Transverse colon (tissue), 4 donors: Measurements from ENCODE around the gene EIF4G2. TPM values are rescaled to one million over a fixed set of nuclear protein-coding genes. Genes with fewer than 3 reads are reported as not detected.
A peak's percentile ranks its signal among the peaks of the same experiment; 100 is the strongest.

ENCODE experiments used
- DNase-seq: peaks from one replicate; pipeline ENCODE4 v3.0.0-alpha.2; 2019
- H3K27ac ChIP-seq, 4 donors: fragments of 200-600 bp; sonication (generic); 2 replicates each; pipeline ENCODE4 v1.5.1; 2016 to 2018; ENCODE audit warnings: inconsistent platforms in 4 of 4
- H3K27me3 ChIP-seq: fragments of 200-600 bp; sonication (generic); 2 replicates; pipeline ENCODE4 v1.5.1; 2017; ENCODE audit warnings: inconsistent platforms
- H3K36me3 ChIP-seq, 4 donors: fragments of 200-600 bp; sonication (generic); 2 replicates each; pipeline ENCODE4 v1.5.1; 2017 to 2019; ENCODE audit warnings: inconsistent platforms in 4 of 4
- H3K4me1 ChIP-seq, 4 donors: fragments of 200-600 bp; sonication (generic); 2 replicates each; pipeline ENCODE4 v1.5.1; 2017 to 2020; ENCODE audit warnings: inconsistent platforms in 4 of 4
- H3K4me3 ChIP-seq, 4 donors: fragments of 200-600 bp; sonication (generic); 1 replicate in 1 of 4; 2 replicates in 3 of 4; pipeline versions ENCODE4 v1.5.1 to v1.6.1; 2017 to 2019; ENCODE audit warnings: inconsistent platforms in 4 of 4
- H3K9me3 ChIP-seq, 2 donors: fragments of 200-600 bp; sonication (generic); 2 replicates each; pipeline ENCODE4 v1.5.1; 2017 to 2019; ENCODE audit warnings: inconsistent platforms in 2 of 2
- EP300 ChIP-seq: sonication (generic); formaldehyde crosslinking; IDR thresholded peaks from one replicate; pipeline ENCODE4 v1.6.1; 2017; ENCODE audit warnings: antibody characterized with exemption, low read depth
- POLR2A ChIP-seq: fragments of 450-650 bp; IDR thresholded peaks from one replicate; pipeline ENCODE4 v1.6.1; 2016; ENCODE audit warnings: antibody characterized with exemption, mild to moderate bottlenecking, moderate library complexity
- POLR2AphosphoS5 ChIP-seq, 3 donors: sonication (generic); formaldehyde crosslinking; IDR thresholded peaks; one replicate each; pipeline ENCODE4 v1.6.1; 2016; ENCODE audit warnings: antibody characterized with exemption in 3 of 3
- WGBS, 2 donors: methylation state at CpG; one replicate each; pipeline ENCODE4 v1.1.5; 2018; ENCODE audit warnings: low coverage in 1 of 2; 5-methylcytosine and 5-hydroxymethylcytosine counted together
- in situ Hi-C, 4 donors: fragments of 200-750 bp; cut with MboI; loops; one replicate each; pipeline versions ENCODE4 v1.15.0 to v1.15.1; 2017; ENCODE audit warnings: low sequenced_read_pairs in 3 of 4, low pct_ligation_motif_present in 1 of 4, low pct_unique_long_range_greater_than_20kb in 1 of 4
- intact Hi-C: fragments of 100-400 bp; cut with DNase I; formaldehyde crosslinking; loops from one replicate; pipeline ENCODE4 v1.15.1; 2023; ENCODE audit warnings: low total_unique reads
- total RNA-seq, 4 donors: library from RNA; depleted of rRNA; stranded (reverse); fragments of >200 nt; gene quantifications; one replicate each; pipeline ENCODE4 v1.1.0, GENCODE V29; 2016
- TF ChIP-seq, protein P1 (sequence below), 5 experiments: fragments of 200-600 bp in 3 of 5; fragments of 450-650 bp in 2 of 5; sonication (generic) in 3 of 5; IDR thresholded peaks; 1 replicate in 2 of 5; 2 replicates in 3 of 5; pipeline ENCODE4 v1.5.1; 2016 to 2017; ENCODE audit warnings: antibody characterized with exemption in 5 of 5, inconsistent platforms in 3 of 5, mild to moderate bottlenecking in 2 of 5, moderate library complexity in 1 of 5

The EIF4G2 gene
- total RNA-seq, 4 donors from 2014 or later, result 357 to 482 (median 444) TPM

DNA sequence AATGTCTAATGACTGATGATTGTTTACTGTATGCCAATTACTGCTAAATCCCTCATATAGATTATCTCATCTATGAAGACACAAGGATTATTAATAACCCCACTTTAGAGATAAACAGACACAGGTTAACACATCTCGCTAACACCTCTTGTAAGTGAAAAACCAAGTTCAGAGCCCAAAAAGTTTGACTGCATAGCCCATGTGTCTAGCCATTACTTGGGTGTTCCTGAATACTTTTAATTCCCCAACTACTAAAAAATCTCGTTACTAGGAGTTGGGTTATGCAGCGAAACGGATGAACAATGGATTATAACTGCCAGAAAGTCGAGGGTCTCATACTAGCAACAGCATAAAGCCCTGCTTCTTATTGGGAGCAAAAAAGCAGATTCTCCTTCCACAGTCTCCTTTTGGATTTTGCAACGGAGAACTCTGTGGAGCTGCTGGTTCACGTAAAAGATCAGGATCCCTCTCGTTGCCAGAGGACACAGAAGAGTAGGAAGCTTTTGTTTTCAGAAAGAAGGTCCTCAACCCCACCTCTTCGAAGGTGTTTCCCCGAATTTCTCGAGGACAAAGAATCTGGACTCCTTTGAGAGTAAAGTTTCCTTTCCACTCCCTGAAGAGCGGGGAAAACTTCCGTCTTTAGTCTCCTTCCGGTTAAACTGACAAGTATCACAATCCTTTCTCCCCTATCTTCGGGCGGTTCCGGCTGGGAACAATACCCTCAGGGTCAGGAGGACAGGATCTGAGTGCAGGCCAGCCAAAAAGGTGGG, 48.1 kb upstream of the EIF4G2 start:
- Histone ChIP-seq H3K27ac (peak overlapping the region; percentile 98 to 99 (median 99)), H3K4me3 (peak overlapping the region; percentile 70 to 87 (median 79)), H3K36me3 (peaks cover 0 to 36% (median 15%) of the 10 kb centered on the region in 4 donors), H3K4me1 (peaks cover 0 to 37% (median 17%) of the 10 kb centered on the region in 4 donors), H3K9me3 (no peaks in the 10 kb centered on the region), H3K27me3 (no peaks in the 10 kb centered on the region)
- 0 to 1% methylated on average over 8 to 17 of the region's 17 CpGs for WGBS, 2 donors
- in situ Hi-C loops (loop anchor here in 1 of 4 donors (10.0 kb wide), 1 partner anchor 52 kb away; the partner anchor contains the start of gene EIF4G2), intact Hi-C loops (loop anchor here (2.0 to 10.0 kb wide), 2 partner anchors 48 kb away; partner anchors contain the start of gene EIF4G2)
- peak; percentile 70 for DNase-seq
- TF ChIP-seq POLR2AphosphoS5 (IDR thresholded peaks at IDR 0.05) (peak; percentile 14 to 67 (median 47)), EP300 (no peak), POLR2A (peak; percentile 4)

- in situ Hi-C loops, result loop anchor here in 1 of 4 donors (10.0 kb wide), 1 partner anchor 50 kb away; the partner anchor contains the start of gene EIF4G2
Observed at GRCh38 chr11:10855295-10855694, 46.6 kb upstream of the EIF4G2 start.

GRCh38 chr11:10847960-10848860, 39.5 kb upstream of the EIF4G2 start:
- Histone ChIP-seq H3K27ac (no peak overlapping the region), H3K36me3 (peaks cover 0 to 10% (median 3%) of the 10 kb centered on the region in 4 donors), H3K27me3 (no peaks in the 10 kb centered on the region), H3K4me1 (peaks cover 9 to 24% (median 11%) of the 10 kb centered on the region in 4 donors), H3K9me3 (no peaks in the 10 kb centered on the region), H3K4me3 (no peak overlapping the region)
- 90% methylated on average over 3 of the region's 3 CpGs for WGBS, 2 donors
- TF ChIP-seq, protein P1, sequence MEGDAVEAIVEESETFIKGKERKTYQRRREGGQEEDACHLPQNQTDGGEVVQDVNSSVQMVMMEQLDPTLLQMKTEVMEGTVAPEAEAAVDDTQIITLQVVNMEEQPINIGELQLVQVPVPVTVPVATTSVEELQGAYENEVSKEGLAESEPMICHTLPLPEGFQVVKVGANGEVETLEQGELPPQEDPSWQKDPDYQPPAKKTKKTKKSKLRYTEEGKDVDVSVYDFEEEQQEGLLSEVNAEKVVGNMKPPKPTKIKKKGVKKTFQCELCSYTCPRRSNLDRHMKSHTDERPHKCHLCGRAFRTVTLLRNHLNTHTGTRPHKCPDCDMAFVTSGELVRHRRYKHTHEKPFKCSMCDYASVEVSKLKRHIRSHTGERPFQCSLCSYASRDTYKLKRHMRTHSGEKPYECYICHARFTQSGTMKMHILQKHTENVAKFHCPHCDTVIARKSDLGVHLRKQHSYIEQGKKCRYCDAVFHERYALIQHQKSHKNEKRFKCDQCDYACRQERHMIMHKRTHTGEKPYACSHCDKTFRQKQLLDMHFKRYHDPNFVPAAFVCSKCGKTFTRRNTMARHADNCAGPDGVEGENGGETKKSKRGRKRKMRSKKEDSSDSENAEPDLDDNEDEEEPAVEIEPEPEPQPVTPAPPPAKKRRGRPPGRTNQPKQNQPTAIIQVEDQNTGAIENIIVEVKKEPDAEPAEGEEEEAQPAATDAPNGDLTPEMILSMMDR (IDR thresholded peaks at IDR 0.05), result no peak
- TF ChIP-seq POLR2AphosphoS5 (IDR thresholded peaks at IDR 0.05) (no peak), POLR2A (no peak), EP300 (no peak)
- DNase-seq, result no peak
- in situ Hi-C loops (no loop called here), intact Hi-C loops (no loop called here)

More at GRCh38 chr11:10855295-10855694, 46.6 kb upstream of the EIF4G2 start:
- H3K9me3 ChIP-seq, result no peaks in the 10 kb centered on the region
- H3K27me3 ChIP-seq, result no peaks in the 10 kb centered on the region
- WGBS, 2 donors, result 91 to 94% methylated on average over 2 of the region's 2 CpGs
- peaks cover 0 to 37% (median 15%) of the 10 kb centered on the region in 4 donors for H3K36me3 ChIP-seq
- TF ChIP-seq EP300 (no peak), POLR2AphosphoS5 (IDR thresholded peaks at IDR 0.05) (no peak), POLR2A (no peak)
- intact Hi-C loops, result loop anchor here (10.0 kb wide), 1 partner anchor 50 kb away; no protein-coding TSS in a partner anchor
- no peak overlapping the region for H3K4me3 ChIP-seq
- peaks cover 0 to 37% (median 17%) of the 10 kb centered on the region in 4 donors for H3K4me1 ChIP-seq
- H3K27ac ChIP-seq, result no peak overlapping the region
- DNase-seq, result no peak

- peaks cover 9 to 33% (median 17%) of the 10 kb centered on the region in 4 donors for H3K4me1 ChIP-seq
- in situ Hi-C loops, result no loop called here
- no peak overlapping the region for H3K4me3 ChIP-seq
- TF ChIP-seq POLR2AphosphoS5 (IDR thresholded peaks at IDR 0.05) (no peak), EP300 (no peak), POLR2A (no peak)
- TF ChIP-seq, protein P1 (IDR thresholded peaks at IDR 0.05), result no peak
- H3K36me3 ChIP-seq, result no peaks in the 10 kb centered on the region
- DNase-seq, result no peak
- H3K27me3 ChIP-seq, result no peaks in the 10 kb centered on the region
- no peak overlapping the region for H3K27ac ChIP-seq
- intact Hi-C loops, result no loop called here
- H3K9me3 ChIP-seq, result no peaks in the 10 kb centered on the region
Observed at GRCh38 chr11:10846660-10847059, 37.9 kb upstream of the EIF4G2 start.
